Epidermal melanocyte (primary cell): Measurements from ENCODE around the gene UGT3A2.
"Not testable (repeated sequence)": the region's sequence is repeated elsewhere in the genome, so short reads cannot be mapped to it uniquely, and the experiment has no call there.

Source experiments
- DNase-seq: peaks from one replicate; pipeline ENCODE4 v3.0.0; 2011; ENCODE audit warnings: low spot score; ENCODE audit not compliant: insufficient read length

Gene UGT3A2

DNA sequence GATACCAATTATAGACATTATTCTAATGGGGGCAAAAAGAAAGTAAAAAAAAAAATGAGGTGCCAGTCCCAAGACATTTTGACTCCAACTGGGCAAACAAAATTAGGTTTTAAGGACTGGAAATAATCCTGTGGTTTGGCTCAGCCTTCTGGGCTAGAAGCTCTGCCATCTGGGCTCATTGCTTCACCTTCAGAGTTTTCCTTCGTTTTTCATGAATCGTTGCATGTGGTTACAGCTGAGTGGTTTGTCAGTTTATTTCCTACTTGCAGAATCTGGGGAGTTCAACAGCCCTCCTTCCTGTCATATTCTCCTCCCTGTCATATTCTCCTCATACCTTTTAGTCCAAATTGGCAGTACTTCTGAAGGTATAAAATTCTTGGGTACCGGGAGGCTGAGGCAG lies 12.0 kb downstream of the UGT3A2 start:
- no peak for DNase-seq

DNA sequence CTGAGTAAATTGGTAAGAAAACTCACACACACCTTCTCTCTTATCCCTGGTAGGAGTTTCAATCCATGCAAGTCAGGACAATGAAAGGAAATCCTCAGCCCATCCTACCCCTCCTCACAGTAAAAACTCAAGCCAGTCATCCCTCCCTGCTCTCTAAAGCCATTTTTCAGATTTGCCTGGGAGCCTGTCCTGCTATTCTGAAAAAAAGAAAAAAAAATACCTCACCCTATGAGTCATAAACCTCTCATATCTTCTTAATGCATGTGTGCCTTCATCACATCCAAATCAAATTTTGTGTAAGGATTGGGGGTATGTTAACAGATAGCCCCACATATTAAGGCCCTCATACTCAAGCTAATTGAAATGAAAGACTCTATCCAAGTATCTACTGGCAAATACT lies 14.1 kb downstream of the UGT3A2 start:
- no peak for DNase-seq

DNA sequence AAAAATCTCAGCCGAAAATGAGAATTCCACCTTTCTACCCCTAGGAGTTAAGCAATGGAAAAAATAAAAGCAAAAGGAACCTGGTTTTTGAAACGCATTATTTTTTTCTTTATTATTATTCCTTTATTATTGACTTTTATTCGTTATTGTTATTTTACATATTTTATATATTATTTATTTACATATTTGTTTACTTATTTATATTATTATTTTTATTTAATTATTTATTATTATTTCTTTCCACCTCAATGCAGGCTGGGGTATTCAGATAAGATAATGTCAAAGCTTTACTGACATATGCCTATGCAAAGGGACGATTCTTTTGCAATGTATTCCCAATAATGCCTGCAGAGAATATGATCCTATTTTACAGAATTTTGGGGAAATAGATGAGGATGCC lies 16.7 kb downstream of the UGT3A2 start:
- no peak for DNase-seq

DNA sequence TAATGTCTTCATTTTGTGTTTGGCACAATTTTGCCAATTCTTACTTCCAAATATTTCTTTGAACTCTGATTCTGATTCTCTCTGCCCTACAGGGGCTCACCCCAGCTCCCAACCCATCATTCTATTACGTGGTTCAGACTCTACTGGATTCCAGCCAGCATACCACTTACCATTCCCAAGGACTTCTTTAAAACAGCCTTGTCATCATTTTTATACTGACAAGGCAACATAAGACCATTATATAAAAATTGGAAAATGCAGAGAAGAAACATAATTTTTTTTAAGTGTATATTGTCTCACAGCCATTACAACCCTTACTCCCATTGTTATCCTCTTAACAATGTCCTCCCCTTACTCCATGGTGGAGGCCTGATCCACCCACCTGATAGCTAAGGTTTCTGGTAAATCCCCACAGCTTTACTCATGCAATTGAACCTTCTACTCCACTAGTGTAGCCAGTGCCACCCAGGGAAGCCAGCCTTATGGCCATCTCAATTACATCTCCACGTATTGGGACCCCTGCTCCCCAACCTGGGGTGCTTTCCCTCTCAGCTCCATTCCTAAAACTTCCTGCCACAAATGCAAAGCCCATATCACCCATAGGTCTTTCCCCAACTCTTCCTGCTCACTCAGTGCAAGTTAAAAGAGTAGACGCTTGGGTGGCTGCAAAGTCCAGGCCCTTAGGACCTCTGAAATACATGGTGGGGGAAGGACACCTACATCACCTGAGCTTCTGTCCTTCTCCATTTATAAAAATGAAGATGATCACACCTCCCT lies 19.1 kb downstream of the UGT3A2 start:
- DNase-seq: no peak

DNA sequence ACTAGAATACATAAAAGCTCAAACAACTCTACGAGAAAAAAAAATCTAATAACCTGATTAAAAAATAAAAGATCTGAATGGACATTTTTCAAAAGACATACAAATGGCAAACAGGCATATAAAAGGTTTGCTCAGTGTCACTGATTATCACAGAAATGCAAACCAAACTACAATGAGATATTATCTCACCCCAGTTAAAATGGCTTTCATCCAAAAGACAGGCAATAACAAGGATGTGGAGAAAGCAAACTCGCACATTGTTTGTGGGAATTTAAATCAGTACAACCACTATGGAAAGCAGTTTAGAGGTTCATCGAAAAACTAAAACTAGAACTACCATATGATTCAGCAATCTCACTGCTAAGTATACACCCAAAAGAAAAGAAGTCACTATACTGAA lies 20.8 kb downstream of the UGT3A2 start:
- DNase-seq: no peak

DNA sequence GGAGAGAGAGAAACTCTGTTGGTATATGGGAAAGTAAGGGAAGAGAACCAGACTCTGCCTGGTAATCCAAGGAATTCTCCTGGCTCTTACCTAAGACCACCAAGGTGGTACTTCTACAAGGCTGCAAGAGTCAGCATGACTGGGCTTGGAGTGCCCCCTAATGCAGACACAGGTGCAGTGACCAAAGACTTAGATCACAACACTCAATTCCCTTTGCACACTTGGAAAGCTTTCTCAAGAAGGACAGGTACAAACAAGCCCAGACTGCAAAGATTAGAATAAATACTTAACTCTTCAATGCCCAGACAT lies 25.2 kb downstream of the UGT3A2 start:
- DNase-seq: no peak

DNA sequence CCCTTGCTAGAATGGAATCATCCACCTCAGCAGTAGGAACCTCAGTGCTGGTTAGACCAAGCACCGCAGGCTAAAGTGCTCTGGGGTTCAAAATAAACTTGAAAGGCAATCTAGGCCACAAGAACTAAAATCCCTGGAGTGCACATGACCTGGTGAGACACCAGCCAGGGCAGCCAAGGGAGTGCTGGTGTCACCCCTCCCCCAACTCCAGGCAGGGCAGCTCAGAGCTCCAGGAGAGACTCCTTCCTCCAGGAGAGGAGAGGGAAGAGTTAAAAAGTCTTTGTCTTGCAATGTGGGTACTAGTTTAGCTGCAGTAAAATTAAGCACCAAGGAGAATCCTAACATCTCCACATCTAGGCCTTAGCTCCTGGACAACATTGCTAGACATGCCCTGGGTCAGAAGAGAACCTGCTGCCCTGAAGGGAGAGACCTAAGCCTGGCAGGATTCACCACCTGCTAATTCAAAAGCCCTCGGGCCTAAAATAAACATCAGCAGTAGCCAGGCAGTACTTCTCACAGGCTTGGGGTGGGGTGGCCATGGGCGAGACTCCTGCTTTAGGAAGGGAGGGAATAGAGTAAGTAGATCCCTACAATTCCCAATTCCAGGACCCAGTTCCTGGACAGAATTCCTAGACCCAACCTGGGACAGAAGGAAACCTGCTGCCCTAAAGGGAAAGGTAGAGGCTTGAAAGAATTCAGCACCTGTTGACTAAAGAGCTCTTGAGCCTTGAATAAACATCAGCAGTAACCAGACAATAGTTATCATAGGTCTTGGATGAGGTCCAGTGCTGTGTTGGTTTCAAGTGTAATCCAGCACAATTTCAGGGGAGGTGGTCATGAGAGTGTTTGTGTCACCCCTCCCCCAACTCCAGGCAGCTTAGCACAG lies 25.8 kb downstream of the UGT3A2 start:
- no peak for DNase-seq

DNA sequence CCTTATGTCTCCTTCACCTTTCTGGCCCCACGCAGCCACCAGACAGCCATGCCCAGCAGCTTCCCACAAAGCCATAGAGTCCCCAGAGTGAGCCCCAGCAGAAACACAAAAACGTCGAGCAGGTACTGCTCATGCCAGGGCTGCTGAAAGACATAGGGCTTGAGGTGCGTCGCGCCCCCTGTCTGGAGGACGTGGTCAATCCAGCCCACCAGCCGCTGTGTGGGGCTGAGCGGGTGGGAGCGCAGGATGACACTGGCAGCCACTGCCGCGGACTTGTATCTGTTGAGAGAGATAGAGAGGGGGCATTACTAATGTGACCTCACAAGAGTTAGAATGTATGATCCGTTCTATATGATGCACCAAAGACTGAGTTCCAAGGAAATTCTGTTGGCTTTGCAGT lies 31.0 kb downstream of the UGT3A2 start:
- no peak for DNase-seq

DNA sequence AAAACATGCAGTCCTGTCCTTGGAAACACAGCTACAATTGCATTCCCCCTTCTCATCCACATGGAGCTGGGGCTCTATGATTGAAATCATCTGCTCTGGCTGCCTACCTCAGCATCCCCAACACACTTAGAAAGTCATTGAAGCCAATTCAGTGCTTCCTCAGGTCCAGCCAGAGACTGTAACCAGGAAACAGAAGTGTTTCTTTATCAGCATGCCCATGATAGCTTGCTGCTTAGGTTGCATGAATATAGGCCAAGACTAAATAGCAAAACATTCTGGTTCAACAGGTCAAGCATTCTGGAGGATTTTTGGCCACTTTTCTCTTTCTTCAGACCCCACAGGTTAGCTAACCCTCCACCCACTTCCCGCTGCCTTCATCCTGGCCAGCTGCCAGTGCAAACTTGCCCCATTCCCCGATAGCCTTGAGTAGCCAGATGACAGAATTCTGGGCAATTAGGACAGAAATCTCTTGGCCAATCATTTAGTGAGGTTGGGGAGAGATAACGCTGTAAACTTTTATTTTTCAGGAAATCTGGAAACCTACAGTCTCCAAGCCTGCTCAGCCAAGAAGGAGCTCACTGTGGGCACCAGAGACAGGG lies 32.0 kb downstream of the UGT3A2 start:
- not testable (repeated sequence) for DNase-seq

DNA sequence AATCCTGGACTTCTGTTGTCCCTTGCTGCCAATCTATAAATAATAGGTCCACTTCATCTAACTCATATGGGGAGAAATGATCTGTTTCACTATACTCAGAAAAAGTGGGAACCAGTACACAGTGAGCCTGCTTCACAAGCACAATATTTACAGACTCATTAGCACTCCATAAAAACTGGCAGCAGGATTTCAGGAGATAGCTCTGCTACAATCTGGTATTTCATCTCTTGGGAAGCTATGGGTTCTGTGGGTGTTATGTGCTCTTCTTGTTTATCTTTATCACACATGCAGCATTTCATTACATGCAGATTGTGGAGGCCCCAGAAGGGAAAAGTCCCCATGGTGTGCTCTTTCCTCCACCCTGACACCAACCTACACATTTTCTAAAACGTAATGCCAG lies 33.2 kb downstream of the UGT3A2 start:
- DNase-seq: no peak

DNA sequence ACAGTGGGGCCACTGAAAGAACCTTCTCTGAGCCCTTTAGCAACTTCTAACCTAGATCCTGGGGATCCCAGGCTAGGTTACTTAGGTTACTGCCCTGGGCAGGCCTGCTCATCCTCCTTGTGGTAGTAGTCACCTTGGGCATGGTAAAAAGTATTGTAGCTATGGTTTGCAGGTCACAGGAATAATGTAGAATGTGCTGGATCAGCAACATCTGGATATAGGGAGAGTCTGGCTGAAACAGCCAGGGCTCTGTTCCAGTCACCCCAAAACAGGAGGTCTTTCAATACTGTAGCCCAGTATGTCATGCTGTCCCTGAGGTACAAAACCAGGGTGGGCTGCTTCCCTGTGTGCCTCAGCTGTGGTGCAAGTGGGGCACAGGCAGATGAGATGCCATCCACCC lies 33.6 kb downstream of the UGT3A2 start:
- DNase-seq: no peak

DNA sequence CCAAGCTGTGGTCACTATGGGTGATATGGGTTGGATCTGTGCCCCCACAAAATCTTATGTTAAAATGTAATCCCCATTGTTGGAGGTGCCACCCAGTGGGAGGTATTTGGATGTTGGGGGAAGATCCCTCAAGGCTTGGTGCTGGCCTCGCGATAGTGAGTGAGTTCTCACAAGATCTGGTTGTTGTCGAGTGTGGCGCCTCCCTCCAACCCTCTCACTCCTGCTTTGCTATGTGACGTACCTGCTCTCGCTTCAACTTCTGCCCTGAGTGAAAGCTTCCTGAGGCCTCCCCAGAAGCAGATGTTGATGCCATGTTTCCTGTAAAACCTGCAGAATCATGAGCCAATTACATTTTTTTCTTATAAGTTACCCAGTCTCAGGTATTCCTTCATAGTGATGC lies 35.5 kb downstream of the UGT3A2 start:
- DNase-seq: no peak

DNA sequence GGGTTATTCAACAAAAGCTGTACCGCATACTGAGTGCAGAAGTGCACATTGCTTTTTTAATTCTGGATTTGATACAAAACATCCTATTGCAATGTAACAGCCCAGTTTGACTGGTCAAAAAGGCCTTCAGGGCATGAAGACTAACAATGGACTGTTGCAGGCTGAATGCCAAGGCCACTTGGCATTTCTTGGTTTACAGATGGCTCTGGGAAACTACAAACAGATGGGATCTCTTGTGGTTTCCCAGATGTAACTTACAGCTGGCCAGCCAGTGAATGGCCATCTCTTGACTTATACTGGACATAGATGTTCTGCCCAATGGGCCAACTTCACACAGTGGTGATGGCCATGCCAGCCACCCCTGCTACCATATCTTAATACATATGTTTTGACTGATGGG lies 36.8 kb downstream of the UGT3A2 start:
- peak; percentile 62 for DNase-seq

DNA sequence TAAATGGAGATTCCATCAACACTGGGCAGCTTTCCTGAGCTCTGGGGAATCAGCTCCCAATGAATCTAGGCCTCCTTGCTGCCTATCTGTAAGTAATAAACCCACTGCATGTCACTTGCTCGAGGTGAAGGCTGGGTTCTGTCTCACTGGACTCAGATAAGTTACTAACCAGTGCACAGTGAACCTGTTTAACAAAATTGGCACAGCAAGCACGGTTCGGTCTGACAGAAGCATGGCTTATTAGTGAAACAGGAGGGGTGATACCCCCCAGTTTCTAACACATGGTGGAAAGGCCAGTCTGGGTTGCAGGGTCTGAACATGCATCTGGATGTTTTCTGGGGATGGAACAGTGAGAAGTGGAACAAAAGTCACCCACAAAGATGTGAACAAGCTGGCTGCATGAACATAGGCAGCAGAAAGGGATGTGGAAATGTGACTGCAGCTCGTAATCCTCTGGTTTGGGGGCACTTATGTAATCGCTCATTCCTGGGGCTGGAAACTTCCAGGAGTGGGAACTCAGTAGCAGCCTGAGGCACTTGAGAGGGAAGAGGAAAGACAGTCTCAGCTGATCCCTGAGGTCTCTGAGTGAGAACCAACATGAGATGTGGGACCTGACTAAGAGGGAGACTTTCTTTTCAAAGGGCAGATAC lies 37.7 kb downstream of the UGT3A2 start:
- no peak for DNase-seq

DNA sequence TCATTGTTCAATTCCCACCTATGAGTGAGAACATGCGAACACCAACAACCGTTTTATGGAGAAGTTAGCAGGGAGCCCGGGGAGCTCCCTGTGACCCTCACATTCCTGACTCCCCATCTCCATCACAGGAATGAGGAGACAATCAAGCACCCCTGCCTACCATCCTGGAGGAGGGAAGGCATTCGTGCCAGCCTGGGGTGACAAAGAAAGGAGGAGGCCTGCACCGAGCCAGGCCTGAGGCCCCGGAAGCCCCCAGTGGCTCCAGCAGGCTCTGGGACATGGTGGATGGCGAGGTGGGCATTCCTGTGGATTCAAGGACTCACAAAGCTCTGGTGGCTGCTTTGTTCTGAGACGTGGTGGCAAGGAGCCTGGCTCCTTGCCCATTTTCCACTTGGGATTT lies 39.0 kb downstream of the UGT3A2 start:
- no peak for DNase-seq

DNA sequence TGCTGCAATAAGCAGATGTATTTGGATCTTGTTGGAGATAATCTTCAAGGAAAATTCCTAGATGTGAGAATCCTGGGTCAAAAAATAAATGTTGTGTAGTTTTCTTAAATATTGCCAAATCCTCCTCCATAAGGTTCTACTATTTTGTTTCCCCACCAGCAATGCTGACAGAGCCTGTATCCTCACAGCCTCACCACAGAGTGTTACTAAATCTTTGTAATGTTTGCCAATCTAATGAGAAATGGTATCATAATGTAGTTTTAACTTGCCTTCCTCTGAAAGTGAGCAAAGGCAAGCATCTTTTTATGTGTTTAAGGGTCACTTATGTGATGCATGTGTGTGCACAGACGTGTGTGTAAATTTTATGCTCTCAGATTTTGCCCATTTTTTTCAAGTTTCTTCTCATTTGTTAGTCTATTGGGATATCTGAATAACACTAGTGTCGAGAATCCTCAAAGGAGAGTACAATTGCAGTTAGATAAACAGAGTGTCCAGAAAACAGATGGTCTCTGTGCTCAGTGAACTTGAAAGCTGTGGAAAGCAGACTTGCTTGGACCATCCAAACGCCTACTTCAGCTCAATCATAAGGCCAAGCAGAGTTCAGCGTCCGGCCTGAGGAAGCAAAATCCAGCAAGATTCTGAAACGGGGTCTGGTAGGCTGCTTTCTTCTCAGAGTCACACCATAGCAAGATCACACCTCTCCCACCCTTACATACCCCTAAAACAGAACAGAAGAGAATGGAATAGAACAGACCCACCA lies 39.8 kb downstream of the UGT3A2 start:
- DNase-seq: no peak

DNA sequence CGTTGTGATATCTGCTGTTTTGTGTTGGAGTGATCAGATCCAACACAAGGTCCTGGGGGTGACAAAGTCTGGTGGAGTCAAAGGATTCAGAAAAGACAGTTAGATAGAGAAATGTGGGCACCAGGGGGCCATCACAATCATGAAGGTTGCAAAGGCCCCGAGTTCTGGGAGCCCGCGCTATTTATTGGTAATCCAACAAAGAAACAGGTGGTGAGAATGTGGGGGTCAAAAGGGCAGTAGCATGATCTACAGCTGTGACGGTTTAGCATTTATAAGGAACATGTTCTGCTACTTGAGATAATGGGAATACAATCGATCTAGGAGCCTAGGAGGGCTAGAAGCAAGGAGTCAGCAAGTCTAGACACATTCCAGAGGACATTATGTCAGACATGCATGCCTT lies 44.4 kb downstream of the UGT3A2 start:
- DNase-seq: not testable (repeated sequence)

DNA sequence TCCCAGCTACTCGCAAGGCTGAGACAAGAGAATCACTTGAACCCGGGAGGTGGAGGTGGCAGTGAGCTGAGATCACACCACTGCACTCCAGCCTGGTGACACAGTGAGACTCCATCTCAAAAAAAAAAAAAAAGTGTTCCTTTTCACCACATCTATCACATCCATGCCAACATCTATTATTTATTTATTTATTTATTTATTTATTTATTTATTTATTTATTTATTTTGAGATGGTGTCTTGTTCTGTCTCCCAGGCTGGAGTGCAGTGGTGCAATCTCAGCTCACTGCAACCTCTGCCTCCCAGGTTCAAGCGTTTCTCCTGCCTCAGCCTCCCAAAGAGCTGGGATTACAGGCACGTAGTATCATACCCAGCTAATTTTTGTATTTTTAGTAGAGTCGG lies 47.1 kb downstream of the UGT3A2 start:
- not testable (repeated sequence) for DNase-seq

DNA sequence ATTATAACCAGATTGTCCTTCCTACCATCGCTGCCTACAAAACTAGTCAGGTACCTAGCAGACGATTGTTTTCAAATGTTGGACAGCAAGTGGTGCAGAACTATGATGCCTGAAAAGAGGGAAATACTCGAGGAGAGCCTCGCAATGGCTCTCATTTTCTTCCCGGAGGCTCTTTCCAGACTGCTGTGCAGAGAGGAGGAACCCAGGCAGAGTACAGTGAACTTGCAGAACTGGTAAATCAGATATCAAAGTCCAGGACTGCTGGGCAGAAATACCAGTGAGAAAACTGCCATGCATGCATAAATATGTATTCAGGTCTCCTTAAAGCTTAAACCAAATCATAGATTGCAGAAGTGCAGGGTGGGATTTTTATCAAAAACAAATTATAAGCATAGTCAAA lies 49.1 kb downstream of the UGT3A2 start:
- no peak for DNase-seq

DNA sequence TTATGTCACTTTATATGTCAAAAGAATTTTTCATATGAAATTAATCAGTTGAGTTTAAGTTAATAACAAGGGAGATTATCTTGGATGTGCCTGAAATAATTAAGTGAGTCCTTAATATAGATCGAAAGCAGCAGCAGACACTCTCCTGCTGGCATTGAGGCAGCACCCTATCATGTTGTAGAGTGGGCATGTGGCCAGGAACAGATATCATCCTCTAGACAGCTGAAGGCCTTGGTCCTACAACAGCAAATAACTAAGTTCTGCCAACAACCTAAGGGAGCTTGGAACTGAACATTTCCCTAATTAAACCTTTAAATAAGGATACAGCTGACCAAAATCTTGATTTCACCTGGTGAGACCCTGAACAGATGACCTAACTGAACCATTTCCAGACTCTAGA lies 49.7 kb downstream of the UGT3A2 start:
- DNase-seq: no peak

DNA sequence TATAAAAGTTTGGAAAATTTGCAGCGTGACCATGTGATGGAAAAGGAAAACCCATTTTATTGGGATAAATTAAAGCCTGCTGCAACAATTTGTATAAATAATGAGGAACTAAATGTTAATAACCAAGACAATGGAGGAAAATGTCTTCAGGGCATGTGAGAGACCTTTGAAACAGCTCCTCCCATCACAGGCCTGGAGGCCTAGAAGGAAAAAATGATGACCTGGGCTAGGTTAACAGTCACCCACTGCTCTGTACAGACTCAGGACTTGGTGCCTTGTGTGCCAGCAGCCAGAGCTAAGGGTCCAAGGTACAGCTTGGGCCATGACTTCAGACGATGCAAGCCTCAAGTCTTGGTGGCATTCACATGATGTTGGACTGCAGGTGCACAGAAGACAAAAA lies 53.5 kb downstream of the UGT3A2 start:
- no peak for DNase-seq
